ENCODE data around the gene RIPOR3.
"Not testable (repeated sequence)": the region's sequence is repeated elsewhere in the genome, so short reads cannot be mapped to it uniquely, and the experiment has no call there.

The RIPOR3 gene

DNA sequence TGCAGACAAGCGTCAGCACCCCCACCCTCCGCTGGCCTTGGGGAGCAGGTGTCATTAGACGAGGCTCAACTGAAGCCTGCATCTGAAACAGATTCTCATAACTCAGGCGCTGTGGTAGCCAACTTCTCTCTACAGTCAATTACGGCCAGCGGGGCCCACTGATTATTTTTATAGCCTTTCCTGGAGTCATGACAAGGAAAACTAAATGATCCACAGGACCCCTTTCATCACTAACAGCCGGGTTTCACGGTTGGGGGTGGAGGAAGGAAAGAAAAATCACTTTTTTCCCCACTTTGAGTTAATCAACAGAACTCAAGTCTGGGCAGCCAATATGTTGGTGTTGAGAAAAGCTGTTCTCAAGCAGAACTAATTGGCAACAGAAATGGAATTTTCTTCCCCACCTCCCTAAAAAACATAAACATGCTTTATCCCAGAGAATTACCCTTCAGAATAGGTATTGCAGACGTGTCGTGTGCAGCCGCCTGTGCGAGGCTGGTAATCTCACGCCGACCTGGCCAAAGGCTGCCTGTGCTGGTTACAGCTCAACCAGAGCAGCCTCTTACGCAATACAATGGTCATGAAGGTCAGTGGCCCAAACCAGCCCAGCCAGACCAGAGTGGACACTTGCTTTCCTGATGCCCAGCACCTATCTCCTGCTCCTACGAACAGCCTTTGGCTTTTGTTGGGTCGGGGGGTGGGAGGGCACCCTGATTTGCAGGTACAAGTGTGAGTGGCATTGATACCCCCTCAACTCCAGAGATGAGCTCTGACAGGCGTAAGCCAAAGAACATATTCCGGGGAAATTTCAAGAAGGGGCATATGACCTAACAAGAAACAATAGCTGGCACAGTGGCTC lies 11.0 kb downstream of the RIPOR3 start:
- no peak for DNase-seq

DNA sequence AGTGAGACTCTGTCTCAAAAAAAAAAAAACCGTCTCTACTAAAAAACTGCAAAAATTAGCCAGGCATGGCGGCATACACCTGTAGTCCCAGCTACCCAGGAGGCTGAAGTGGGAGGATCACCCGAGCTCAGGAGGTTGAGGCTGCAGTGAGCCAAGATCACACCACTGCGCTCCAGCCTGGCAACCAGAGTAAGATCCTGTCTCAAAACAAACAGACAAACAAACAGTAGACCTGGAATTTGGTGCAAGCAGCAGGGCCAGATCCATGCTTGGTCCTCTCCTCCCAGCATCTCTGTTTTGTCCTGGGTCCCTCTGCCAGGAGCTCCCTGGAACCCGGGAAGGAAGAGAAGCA lies 11.6 kb downstream of the RIPOR3 start:
- DNase-seq, result no peak

DNA sequence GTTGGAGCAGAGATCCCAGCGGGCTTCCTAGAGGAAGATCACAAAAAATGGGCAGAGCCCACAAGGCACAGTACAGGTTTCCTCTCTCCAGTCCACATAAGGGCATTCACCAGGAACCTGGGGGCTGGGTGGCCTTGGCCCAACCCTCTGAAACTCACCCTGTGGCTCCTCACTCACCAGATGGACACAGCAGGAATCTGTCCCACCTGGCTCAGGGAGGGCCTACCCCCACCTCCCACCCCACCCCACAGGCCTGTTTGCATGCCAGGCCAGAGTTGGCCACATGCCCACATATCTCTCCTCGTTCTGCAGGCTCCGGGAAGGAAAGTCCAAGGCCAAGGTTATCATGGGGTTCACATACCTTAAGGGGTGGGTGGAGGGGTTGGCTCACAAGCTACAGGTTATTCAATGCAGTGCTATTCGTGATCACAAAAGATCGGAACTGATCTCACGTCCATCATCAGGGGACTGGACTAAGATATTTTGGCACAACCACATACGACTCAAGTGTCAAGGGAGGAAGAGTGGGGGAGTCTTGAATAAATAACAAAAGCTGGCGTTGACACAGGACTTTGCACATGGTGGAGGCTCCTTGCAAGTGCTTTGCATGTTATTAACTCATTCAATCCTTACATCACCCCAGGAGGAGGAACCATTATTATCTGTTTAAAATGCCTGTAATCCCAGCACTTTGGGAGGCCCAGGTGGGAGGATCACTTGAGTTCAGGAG lies 13.0 kb downstream of the RIPOR3 start:
- peak in 1 of 2 experiments; percentile 20 for DNase-seq

DNA sequence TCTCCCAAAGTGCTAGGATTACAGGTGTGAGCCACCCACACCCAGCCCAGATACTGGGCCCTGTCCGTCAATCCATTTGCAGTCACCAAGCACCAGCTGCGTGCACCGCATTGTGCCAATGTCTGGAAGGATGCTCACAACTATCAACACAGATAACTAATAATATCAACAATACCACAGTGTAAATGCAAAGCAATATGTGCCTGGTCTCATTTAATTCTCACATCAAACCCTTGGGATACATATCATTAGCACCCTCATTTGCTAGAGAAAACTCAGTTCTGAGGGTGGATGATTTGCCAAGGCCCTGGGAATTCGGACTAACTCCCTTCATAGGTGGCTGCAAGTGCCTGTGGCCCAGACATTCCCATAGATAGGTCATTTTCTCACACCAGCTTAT lies 14.5 kb downstream of the RIPOR3 start:
- no peak for DNase-seq

DNA sequence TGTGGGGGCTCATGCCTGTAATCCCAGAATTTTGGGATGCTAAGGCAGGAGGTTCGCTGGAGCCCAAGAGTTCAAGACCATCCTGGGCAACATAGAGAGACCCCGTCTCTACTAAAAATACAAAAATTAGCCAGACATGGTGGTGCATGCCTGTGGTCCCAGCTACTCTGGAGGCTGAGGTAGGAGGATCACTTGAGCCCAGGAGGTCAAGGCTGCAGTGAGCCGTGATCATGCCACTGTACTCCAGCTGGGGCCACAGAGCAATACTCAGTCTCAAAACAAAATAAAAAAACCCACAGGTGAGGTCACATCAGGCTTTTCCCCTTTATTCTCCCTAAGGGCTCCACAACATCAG lies 15.0 kb downstream of the RIPOR3 start:
- not testable (repeated sequence) for DNase-seq

DNA sequence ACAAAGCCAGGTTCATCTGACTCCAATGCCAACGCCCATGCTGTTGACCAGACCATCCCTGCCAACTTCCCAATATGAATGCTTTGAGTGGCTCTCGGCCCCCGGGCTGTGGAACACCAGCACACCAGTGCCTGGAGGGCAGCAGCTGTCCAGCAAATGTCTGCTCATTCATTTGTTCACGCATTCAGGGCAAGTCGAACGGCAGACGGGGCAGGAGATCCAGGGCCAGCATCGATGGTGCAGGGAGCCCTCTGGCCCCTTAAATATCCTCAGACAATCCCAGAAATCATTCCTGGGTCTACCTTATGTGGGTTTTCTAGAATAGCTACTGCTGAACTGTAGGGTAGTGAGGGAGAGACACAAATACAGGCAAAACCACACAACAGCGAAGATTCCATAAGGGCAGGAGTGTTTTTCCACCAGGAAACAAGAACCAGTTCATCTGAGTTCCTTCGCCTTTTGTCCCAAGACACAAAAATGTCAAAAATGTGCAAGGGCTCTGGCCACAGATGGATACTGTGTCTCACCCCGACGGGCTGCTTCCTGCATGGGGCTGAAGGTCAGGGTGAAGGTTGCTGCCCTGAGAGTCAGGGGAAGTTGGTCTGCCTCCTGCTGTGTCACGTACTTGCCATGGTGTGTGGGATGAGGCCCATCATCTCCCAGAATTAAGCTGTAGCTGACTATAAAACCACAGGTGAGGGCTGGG lies 15.5 kb downstream of the RIPOR3 start:
- DNase-seq, result peak in 1 of 2 experiments; percentile 65

DNA sequence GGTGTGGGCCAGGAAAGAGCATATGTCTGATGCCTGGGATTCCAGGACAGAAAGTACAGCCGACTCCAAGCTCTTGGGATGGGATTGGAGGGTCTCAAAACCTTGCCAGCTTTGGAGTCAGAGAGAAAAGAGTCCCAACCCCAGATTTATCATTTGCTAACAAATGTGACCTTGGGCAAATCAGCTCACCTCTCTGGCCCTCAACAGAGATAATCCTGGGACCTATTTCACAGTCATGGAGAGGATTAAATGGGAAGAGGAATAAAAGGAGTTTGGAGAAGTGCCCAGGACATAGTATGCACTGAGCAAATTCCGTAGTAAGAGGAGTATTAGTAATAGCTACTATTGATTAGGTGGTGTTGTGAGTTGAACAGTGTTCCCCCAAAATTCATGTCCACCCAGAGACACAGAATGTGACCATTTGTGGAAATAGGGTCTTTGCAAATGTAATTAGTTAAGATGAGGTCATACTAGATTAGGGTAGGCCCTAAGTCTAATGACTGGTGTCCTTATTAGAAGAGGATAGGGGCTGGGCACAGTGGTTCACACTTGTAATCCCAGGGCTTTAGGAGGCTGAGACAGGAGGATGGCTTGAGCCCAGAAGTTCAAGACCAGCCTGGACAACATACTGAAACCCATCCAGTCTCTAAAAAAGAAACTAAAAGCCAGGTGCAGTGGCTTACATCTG lies 17.1 kb downstream of the RIPOR3 start:
- DNase-seq, result no peak

DNA sequence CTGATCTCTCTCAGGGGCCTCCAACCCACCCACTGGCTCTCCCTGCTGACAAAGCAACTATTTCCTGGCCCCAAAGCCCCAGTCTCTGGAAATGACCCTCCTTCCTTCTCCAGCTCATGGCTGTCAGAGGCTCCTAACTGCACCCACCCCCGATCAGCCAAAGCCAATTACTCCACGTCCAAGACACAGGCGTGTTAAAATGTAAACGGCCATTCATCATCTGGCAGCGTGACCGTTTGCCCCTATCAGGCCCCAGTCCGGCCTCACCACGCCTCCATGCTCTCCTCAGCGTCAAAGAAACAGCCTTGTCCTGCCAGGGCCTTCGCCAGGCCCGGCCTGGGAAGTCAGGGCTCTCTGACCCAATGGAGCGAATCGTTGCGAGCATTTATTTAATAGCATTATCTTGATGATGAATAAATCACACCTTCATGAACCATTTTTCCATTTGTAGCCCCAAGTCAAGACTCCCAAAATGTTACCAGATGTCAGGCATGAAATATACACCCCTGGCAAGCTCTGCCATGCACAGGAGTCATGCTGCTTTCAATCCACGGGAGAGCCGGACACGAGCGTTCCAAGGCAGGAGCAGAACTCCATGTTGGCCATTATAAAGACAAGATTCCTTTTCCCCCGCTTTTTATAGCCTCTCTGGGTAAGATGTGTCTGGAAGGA lies 17.7 kb downstream of the RIPOR3 start:
- DNase-seq, result no peak

DNA sequence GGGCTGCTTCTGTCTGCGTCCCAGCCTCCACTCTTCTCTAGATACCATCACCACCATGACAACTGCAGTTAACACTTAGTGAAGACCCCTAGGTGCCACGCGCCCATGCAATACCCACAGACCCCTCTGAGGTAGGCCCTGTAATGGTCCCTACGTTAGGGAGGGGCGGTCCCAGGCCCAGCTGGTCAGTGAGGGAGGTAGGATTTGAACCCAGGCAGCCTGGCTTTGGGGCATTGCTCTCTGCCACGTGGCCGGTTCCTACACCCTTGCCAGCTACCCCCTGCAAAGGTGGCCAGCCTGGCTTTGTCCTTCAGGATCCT lies 18.2 kb downstream of the RIPOR3 start:
- DNase-seq, result no peak

DNA sequence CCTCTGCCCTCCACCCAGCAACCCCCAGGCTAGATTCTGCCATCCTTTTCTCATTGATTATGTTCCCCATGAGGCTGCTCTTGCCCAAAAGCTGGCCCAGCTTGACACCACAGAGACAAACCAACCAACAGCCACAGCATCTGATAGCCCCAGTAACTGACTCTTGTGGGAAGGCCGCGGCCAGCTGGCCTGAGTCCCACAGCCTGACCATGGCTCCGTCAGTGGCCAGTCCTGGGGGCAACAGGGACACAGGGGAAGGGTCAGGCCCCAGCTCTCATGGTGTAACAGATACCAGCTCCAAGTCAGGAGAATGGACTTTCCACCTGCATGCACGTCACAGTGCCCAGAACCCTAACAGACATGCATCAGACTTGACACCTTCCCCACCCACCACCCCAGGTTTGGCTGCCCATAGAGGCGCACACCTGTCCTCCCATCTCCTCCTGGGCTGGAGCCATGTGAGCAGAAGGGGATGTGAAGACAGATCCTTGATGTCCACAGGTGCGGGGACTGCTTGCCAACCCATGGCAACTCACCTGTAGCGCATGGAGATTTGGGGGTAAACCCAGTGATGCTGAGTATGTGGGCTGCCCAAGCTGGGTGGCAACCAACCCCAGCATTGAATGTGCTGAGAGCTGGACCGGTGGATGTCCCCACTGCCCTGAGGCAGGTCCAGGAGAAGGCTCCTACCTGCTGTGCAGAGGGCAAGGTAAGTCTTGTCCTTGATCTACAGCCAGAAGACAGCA lies 18.8 kb downstream of the RIPOR3 start:
- DNase-seq, result no peak

DNA sequence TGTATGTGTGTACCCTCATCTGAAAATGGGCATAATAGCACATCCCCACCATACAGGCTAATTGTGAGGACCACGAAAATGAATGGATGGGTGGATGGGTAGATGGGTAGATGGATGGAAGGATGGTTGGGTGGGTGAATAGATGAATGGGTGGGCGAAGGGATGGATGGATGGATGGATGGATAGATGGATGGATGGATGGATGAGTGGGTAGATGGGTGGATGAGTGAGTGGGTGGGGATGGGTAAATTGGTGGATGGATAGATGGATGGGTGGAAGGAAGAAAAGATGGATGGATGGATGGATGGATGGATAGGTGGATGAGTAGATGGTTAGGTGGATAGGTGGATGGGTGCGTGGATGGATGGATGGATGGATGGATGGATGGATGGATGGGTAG lies 19.7 kb downstream of the RIPOR3 start:
- DNase-seq, result no peak

DNA sequence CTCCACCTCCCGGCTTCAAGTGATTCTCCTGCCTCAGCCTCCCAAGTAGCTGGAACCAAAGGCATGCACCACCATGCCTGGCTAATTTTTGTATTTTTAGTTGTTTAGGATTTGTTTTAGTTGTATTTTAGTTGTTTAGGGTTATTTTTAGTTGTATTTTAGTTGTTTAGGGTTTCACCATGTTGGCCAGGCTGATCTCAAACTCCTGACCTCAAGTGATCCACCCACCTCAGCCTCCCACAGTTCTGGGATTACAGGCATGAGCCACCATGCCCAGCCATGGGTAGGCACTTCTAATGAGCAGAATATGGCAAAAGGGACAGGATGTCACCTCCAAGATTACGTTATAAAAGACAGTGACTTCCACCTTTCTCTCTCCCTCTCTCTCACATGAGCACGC lies 20.3 kb downstream of the RIPOR3 start:
- DNase-seq, result not testable (repeated sequence)

DNA sequence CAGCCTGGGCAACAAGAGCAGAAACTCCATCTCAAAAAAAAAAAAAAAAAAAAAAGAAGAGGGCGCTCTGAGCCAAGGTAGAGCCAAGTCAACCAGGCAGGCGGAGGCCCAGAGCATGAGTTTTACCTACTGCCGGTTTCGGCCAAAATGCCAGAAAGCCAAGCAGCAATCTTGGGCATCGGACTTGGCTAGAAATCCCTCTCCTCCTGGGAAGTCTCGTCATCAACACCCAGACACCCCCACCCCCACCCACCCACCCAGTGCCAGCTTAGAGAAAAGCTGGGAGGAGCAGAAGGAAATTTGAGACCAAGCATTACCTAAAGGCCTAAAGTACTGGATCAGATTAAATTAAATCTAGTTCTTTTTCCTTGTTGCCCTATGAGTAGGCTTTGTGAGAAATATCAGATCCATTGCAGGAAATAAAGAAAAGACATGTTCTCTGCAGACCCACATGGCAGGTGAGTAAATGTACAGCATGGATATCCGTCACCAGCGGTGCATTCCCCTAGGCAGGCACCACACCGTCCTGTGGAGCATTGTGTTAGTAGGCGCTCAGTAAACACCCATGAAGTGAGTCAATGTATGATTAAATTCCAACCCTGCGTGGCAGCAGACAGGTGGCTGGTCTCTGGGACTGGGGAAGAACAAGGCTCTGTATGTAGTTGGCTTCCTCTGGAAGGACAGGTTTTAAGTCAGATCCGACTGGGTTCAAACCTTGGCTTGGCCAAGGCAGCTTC lies 21.0 kb downstream of the RIPOR3 start:
- no peak for DNase-seq

DNA sequence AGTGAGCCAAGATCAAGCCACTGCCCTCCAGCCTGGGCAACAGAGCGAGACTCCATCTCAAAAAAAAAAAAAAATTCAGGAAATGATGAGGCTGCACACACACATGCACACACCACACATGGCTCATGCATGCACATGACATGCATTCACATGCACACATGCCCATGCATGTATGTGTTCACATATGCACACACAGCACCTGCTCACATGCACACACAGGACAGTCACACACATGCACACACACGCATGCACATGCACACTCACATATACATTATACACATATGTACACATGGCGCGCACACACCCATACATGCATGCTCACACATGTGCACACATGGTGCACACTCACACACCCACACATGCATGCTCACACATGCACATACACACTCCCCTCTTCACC lies 22.5 kb downstream of the RIPOR3 start:
- no peak for DNase-seq

DNA sequence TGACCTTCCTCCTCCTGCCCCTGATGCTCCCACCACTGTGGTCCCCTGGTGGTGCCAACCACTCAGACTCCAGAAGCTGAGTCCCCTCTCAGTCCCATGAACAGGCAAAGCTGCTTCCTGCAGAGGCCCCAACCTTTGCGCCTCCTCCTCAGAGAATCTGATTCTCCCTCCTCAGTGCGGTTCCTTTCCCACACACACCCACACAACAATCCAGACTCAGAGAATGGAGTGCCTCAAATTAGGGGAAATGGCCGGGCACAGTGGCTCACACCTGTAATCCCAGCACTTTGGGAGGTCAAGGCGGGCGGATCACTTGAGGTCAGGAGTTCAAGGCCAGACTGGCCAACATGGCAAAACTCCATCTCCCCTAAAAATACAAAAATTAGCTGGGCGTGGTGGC lies 23.0 kb downstream of the RIPOR3 start:
- no peak for DNase-seq

DNA sequence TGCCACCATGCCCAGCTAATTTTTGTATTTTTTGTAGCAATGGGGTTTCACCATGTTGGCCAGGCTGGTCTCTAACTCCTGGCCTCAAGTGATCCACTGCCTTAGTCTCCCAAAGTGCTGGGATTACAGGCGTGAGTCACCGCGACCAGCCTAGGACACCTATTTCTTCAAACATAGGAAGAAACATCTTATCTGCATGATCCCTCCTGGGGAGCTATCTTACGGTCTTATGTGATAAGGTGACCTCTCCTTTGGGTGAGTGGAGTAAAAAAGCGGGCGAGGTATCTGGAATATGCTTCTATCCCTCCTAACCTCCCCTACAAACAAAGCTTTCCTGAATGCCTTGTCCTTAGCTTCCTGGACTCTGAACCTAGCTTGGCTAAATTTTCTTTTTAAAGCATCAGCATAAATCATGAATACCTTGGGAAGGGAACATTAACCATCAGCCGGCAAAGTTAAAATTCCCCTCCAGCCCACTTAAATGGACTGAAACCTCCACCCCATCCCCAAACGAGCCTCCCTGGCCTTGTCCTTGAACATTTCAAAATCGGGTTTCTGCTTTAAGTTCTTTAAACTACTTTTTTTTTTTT lies 24.5 kb downstream of the RIPOR3 start:
- DNase-seq, result no peak

DNA sequence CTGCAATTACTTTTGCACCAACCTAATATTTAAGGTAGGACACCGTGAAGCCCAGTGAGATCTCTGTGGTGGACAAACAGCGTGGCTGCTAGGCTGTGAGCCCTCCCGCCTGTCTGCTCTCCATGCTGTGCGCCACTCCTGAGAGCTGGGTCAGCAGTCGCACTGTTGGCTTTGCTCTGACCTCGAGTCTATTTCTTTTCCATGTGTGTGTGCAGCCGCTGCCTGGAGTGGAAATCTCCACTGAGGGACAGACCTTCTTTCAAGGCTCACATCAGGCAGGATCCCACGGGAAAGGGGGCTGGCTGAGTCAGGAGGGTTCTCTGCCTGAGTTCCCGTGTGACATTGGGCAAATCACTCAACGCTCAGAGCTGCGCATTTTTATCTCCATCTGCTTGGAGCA lies 27.1 kb downstream of the RIPOR3 start:
- DNase-seq, result no peak

DNA sequence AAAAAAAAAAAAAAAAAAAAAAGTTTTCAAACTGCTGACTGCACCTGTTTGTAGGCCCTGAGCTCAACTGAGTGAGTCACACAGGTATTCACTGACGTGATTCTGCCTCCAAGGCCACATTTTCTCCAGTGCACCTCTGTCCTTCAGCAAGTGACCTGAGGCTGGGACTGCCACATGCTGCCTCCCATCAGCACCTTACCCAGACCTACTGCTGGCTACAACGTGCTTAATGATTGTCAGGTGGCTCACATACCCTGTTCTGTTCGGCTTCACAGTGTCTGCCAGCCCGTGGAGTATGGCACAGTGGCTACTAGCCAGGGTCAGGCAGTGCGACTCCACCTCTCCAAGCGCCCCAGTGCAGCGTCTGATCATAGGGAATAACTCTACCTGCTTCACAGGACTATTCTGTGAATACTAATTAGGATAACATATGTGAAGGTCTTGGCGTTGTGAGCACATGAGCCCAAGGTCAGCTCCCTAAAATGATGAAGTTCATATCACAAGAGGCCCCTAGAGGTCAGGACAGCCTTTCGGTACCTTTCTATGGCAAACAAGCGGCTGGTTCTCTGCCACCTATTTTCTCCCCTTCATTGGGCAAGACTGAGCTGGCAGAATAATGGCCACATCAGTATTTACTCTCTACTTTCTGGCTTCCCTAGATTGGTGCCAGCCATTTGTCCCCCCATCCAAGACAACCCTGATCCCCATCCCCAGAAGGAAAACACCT lies 28.1 kb downstream of the RIPOR3 start:
- DNase-seq, result peak in 1 of 2 experiments; percentile 41

DNA sequence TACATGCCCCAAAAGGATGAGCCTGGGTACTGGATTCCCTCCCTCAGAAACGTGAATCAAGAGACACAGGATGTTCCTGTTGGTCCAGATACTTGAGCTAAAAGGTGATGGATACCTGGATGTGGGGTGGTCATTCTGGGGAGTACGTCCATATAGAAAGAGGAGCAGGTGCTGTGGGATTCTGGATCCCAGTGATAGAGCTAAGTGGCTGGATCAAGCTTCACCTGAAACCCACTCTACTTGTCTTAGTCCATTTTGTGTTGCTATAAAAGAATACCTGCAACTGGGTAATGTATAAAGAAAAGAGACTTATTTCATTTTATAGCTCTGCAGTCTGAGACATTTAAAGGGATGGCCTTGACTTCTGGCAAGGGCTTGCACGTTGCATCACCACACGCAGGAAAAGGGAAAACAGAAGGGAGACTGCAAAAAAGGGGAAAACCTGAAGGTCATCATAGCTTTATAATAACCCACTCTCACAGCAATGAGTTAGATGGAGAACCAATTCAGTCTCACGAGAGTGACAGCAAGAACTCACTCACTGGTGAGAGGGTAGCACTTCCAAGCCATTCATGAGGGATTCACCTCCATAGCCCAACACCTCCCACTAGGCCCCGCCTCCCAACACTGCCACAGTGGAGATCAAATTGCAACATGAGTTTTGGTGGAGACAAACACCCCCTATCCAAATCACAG lies 31.2 kb downstream of the RIPOR3 start:
- DNase-seq, result no peak
